ENCODE data around the gene PRX.

DNA sequence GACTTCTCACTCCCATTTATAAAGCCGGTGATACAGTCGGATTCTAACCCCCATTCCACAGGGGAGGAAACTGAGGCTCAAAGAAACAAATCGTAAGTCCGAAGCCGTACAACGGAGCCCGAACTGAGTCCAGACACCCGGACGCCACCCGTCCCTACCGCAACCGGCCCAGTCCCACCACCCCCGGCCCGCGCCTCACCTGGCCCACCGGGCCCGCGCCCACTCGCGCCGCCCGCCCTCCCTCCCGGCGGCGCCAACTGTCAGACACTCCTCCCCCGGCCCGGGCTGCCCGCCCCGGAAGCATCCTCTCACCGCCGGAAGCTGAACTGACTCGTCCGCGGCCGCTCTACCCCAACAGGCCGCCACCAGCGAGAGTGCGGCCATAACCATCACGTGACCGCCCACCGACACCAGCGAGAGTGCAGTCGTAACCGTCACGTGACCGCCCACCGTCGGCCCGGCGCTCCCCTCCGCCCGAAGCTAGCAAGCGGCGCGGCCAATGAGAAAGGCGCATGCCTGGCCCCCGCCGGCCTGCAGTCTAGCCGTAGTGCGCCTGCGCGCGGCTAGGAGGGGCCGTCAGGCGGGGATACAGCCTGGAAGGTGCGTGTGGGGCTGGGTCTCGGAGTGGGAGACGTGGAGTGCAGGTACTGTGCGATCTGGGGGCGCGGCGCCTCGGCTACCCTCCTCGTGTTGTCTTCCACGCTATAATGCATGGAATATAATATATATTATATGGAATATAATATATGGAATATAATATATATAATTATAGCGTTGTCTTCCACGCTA, 64.9 kb downstream of the PRX start, which contains the start of the genes C19orf47 and PLD3:
- no peak for TF ChIP-seq POLR2AphosphoS5 (IDR thresholded peaks at IDR 0.05; ENCODE audit: low read depth, low read length)
- TF ChIP-seq, protein P1, sequence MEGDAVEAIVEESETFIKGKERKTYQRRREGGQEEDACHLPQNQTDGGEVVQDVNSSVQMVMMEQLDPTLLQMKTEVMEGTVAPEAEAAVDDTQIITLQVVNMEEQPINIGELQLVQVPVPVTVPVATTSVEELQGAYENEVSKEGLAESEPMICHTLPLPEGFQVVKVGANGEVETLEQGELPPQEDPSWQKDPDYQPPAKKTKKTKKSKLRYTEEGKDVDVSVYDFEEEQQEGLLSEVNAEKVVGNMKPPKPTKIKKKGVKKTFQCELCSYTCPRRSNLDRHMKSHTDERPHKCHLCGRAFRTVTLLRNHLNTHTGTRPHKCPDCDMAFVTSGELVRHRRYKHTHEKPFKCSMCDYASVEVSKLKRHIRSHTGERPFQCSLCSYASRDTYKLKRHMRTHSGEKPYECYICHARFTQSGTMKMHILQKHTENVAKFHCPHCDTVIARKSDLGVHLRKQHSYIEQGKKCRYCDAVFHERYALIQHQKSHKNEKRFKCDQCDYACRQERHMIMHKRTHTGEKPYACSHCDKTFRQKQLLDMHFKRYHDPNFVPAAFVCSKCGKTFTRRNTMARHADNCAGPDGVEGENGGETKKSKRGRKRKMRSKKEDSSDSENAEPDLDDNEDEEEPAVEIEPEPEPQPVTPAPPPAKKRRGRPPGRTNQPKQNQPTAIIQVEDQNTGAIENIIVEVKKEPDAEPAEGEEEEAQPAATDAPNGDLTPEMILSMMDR (IDR thresholded peaks at IDR 0.05), result no peak

Data from Panc1 (cell line).